Fibroblast of the aortic adventitia (primary cell): ENCODE results near the gene PIP5K1B. TPM values are rescaled to one million over a fixed set of nuclear protein-coding genes. Genes with fewer than 3 reads are reported as not detected.

ENCODE experiments used
- DNase-seq: peaks from one replicate; pipeline ENCODE4 v3.0.0-alpha.2; 2010; ENCODE audit warnings: low read depth
- H3K4me3 ChIP-seq: 2 replicates; pipeline ENCODE4 v1.5.1; 2011; ENCODE audit warnings: low read depth, mild to moderate bottlenecking, control low read depth, low read length, moderate library complexity
- CTCF ChIP-seq: IDR thresholded peaks from 2 replicates; pipeline ENCODE4 v1.5.1; 2011; ENCODE audit warnings: mild to moderate bottlenecking, low read length, control low read depth, inconsistent platforms; ENCODE audit not compliant: insufficient read depth
- total RNA-seq: library from RNA; depleted of rRNA; stranded (reverse); fragments of >200 nt; gene quantifications from 2 replicates; pipeline ENCODE4 v1.2.3, GENCODE V29; 2012; ENCODE audit warnings: low replicate concordance

The PIP5K1B gene
- total RNA-seq, 1 donor, result not detected

- no peak overlapping the region for H3K4me3 ChIP-seq
- TF ChIP-seq CTCF, result no peak
- DNase-seq, result no peak
These were observed 299.8 kb downstream of the PIP5K1B start for GRCh38 chr9:69004836-69005235.

- TF ChIP-seq CTCF, result no peak
- no peak for DNase-seq
- H3K4me3 ChIP-seq, result no peak overlapping the region
These were observed 304.7 kb downstream of the PIP5K1B start for GRCh38 chr9:69009708-69010107.

- no peak overlapping the region for H3K4me3 ChIP-seq
- no peak for DNase-seq
- TF ChIP-seq CTCF, result no peak
These were observed 307.8 kb downstream of the PIP5K1B start for GRCh38 chr9:69012696-69013381.

GRCh38 chr9:69013382-69013727, 308.3 kb downstream of the PIP5K1B start:
- no peak for DNase-seq
- H3K4me3 ChIP-seq, result no peak overlapping the region
- TF ChIP-seq CTCF, result no peak

- no peak for DNase-seq
- TF ChIP-seq CTCF, result no peak
- H3K4me3 ChIP-seq, result no peak within 1 kb of the TSS
These were observed 309.0 kb downstream of the PIP5K1B start, which contains the start of gene PRKACG for GRCh38 chr9:69014013-69014412. Gene PRKACG, minus strand, starts transcription at chr9:69014113. Its CDS starts 21 bp downstream, at chr9:69014092.

GRCh38 chr9:69016191-69017096, 311.4 kb downstream of the PIP5K1B start:
- H3K4me3 ChIP-seq, result no peak overlapping the region
- no peak for TF ChIP-seq CTCF
- no peak for DNase-seq
